GM18907 (cell line): ENCODE data around the gene WDR64.
"Not testable (repeated sequence)": the region's sequence is repeated elsewhere in the genome, so short reads cannot be mapped to it uniquely, and the experiment has no call there.

Experiments used
- ATAC-seq: cut with Tn5 transposase; IDR thresholded peaks from one replicate; pipeline ENCODE4 v1.9.1; 2021; ENCODE audit warnings: mild to moderate bottlenecking, moderate library complexity; ENCODE audit not compliant: unreplicated experiment

WDR64 gene

GRCh38 chr1:241735493-241735926, 83.4 kb downstream of the WDR64 start:
- not testable (repeated sequence) for ATAC-seq

DNA sequence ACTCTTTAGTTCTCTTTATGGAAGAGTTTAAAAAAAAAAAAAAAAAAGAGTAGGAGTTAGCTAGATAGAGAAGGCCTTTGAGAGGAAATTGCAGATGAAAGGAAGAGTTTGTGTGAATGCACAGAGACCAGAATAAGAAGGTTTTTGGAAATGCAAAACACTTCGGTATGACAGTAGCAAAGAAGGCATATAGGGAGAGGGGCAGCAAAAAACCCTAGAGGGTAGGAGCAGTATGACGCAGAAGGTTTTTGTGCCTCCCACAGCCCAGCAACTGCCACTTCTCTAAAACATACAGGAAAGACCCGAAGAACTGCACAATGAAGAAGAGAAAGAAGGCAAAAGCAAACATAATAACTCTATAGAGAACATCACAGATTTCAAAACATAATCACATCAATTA, 84.3 kb downstream of the WDR64 start:
- no peak for ATAC-seq

GRCh38 chr1:241738284-241739078, 86.4 kb downstream of the WDR64 start:
- ATAC-seq, result no peak

DNA sequence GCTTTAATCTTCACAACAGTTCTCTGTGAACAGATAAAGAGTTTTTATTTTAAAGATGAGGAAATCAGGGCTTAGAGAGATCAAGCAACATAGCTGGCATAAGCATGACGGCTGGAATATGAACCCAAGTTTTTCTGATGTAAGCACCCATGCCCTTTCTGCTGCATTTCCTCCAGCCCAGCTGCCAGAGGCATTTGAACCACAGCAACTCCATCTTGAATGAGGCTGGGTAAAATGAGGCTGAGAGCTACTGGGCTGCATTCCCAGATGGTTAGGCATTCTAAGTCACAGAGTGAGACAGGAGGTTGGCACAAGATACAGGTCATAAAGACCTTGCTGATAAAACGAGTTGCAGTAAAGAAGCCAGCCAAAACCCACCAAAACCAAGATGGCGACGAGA, 90.0 kb downstream of the WDR64 start:
- no peak for ATAC-seq

DNA sequence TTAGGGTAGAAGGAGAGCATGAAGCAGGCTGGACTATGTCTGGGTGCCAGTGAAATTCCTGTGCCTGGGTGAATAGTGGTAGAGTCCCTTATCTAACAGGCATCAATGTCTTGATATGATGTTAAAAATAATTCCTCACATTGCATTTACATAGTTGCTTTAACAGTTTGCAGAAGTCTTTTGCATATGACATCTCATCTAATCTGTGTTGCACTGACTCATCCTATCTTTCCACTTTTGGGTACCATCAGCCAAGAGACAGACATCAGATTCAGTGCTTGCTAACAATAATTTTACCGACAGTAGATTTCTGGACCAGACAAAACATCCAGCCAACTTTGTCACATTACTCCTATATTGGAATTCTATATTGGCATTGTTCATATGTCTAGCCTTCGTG, 92.5 kb downstream of the WDR64 start:
- ATAC-seq, result no peak

DNA sequence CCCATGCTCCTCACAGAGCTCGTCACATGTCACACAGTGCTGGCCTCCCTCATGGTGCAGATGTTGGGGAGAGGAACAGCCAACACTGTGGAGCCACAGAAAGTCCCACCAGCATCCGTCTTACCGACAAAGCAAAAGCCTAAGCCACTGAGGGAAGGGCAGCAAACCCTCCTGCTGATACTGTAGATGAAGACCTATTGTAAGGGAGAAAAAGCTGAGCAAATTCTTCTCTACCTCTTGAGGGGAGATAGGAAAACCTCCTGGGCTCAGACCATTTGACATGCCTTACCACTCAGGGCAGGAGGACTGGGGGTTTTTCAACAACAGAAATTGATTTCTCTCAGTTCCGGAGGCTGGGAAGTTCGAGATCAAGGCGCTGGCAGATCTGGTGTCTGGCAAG, 95.9 kb downstream of the WDR64 start:
- ATAC-seq, result no peak

- ATAC-seq, result no peak
These were observed 97.2 kb downstream of the WDR64 start for GRCh38 chr1:241749041-241749944.

GRCh38 chr1:241749945-241750695, 98.0 kb downstream of the WDR64 start:
- no peak for ATAC-seq

- ATAC-seq, result no peak
These were observed 99.4 kb downstream of the WDR64 start for GRCh38 chr1:241751524-241751923.

- no peak for ATAC-seq
These were observed 110.7 kb downstream of the WDR64 start for GRCh38 chr1:241762713-241763339.

DNA sequence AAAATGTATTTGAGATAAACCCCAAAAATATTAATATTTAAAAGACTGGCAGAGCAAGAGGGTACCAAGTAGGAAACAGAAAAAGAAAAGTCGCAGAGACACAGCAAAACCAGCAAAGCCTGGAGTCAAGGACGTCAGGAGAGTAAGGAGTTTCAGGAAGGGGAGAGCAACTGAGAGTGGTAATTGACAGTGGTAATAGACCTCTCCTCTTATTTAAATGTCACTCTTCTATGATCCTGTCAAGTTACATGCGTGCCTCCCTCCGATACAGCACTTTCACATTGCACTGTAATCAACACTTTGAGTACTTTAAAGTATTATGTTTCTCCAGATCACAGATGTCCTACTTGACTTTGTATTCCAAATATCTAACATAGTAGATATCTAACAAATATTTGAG, 113.3 kb downstream of the WDR64 start:
- ATAC-seq, result no peak

DNA sequence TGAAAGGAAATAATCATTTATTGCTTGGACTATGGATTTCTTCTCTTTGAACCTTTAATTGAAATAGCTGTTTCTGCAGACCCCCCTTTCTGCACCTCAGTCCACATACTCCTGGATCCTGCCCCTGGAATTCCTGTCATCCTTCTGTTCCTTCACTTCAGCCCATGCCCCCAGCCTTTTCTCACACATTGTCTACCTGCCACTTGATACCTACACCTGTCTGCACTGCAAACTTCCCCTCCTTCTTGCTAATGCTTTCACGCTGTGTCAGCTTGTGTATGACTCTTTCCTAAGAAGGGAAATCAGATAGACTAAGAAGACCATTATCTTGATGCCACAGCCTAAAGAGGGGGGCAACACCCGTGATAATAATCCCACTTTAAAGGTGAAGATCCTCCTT, 115.7 kb downstream of the WDR64 start:
- no peak for ATAC-seq

GRCh38 chr1:241770115-241770514, 118.0 kb downstream of the WDR64 start:
- peak; percentile 54 for ATAC-seq

DNA sequence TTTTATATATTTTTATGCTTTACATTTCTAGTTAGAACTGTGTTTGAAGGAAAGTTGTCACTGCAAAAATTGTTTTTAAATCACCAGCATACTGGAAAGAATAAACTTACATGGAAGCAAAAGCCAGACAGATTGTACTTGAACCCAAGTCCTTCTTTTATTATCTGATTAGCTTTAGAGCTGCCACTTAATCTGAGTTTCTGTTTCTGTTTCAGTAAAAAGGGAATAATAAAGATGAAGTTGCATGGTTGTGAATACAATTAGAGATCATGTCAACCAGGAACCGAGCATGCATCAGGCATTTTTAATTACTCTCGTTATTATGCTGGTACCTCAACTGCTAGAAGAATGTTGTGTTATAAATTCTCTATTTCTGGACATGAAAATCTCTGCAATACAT, 119.0 kb downstream of the WDR64 start:
- ATAC-seq, result no peak

DNA sequence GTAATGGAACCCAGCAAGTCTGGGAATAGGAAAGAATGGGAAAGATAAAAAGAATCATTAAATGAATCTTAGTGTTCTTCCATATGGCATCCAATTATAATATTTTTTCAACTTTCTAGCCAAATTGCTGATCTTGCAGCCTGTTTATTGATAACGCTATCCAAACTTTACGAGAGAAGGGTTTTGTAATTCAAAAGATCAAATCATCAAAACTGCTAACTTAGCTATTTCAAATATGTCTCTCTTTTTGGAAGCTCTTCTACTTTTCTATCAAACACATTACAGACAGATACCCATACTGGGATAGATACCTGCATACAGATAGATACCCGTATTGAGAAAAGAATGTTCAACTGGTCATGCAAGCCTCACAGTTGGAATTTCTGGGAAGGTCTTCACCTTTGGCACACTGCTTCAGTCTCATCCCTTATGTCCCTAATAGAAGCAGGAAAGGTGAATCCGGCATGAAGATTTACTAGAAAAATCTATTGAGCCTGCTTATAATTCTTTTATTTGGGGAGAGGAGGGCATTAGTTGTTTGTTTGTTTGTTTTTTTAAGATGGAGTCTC, 120.9 kb downstream of the WDR64 start:
- no peak for ATAC-seq

GRCh38 chr1:241773991-241774390, 121.9 kb downstream of the WDR64 start:
- ATAC-seq, result no peak

- no peak for ATAC-seq
These were observed 122.9 kb downstream of the WDR64 start for GRCh38 chr1:241775021-241775420.

DNA sequence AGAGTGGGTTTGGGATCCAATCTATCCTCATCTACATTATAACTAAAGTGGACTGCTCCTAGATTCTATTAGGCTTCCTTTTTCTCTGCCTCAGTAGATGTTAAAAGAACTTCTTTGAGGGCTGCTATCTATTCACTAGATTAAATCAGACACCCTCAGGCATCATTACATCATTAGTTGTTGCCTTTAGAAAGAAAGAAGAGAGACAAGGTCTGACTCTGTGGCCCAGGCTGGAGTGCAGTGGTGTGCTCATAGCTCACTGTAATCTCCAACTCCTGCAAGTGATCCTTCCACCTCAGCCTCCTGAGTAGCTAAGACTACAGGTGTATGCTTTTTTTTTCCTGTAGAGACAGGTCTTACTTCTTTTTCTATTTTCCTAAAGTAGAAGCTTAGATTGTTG, 124.8 kb downstream of the WDR64 start:
- ATAC-seq, result no peak

GRCh38 chr1:241778117-241778516, 126.0 kb downstream of the WDR64 start:
- ATAC-seq, result no peak

DNA sequence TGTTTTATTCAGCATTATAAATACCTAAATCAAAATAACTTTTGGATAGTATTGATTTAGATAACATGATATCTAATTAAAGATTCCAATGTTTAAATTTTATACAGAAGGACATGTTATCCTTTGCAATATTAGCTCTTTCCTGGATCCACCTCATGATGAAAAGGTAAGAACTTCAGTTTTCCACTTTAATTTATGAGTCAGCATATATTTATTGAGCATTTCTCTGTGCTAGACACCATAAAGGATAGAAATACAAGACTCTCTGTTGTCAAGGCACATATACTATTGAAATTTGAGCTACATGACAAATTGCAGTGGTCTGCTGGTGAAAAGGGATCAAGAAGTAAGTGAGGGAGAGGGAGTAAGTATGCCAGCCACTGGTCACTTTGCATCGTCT, 127.8 kb downstream of the WDR64 start:
- no peak for ATAC-seq
